Gastroesophageal sphincter (tissue), 3 donors: ENCODE results near the gene ILRUN.

Experiments used
- CTCF ChIP-seq, 4 experiments: fragments of 200-600 bp in 2 of 4; fragments of 450-650 bp in 2 of 4; sonication (generic) in 1 of 4; IDR thresholded peaks; one replicate each; pipeline ENCODE4 v1.5.1; 2017 to 2019; ENCODE audit warnings: antibody characterized with exemption in 4 of 4, mild to moderate bottlenecking in 2 of 4, moderate library complexity in 2 of 4
- POLR2A ChIP-seq, 2 donors: fragments of 450-650 bp; IDR thresholded peaks; one replicate each; pipeline ENCODE4 v1.6.1; 2017; ENCODE audit warnings: antibody characterized with exemption in 2 of 2, mild to moderate bottlenecking in 2 of 2, moderate library complexity in 1 of 2

- TF ChIP-seq CTCF (IDR thresholded peaks at IDR 0.05), result no peak
- TF ChIP-seq POLR2A (IDR thresholded peaks at IDR 0.05), result no peak
Measured at GRCh38 chr6:34723203-34723602, 26.6 kb upstream of the ILRUN start.
